Measurements from ENCODE around the gene ERC1. TPM values are rescaled to one million over a fixed set of nuclear protein-coding genes. Genes with fewer than 3 reads are reported as not detected.

ERC1 gene
- total RNA-seq, 4 donors from 2014 or later: 28.9 to 106 (median 43.6) TPM

GRCh38 chr12:1502831-1503230, 511.8 kb downstream of the ERC1 start:
- intact Hi-C loops (cut with DNase I; ENCODE audit: low total_unique reads): no loop called here
- H3K27ac ChIP-seq: no peak overlapping the region
- no peaks in the 10 kb centered on the region for H3K27me3 ChIP-seq
- H3K36me3 ChIP-seq: no peaks in the 10 kb centered on the region
- no peak overlapping the region for H3K4me3 ChIP-seq
- no peaks in the 10 kb centered on the region for H3K9me3 ChIP-seq
- TF ChIP-seq POLR2A (IDR thresholded peaks at IDR 0.05) (no peak), CTCF (IDR thresholded peaks at IDR 0.05) (peak in 2 of 4 experiments; percentile 4 to 12)
- no peak for DNase-seq
- peaks cover 0 to 4% of the 10 kb centered on the region in 2 donors for H3K4me1 ChIP-seq

DNA sequence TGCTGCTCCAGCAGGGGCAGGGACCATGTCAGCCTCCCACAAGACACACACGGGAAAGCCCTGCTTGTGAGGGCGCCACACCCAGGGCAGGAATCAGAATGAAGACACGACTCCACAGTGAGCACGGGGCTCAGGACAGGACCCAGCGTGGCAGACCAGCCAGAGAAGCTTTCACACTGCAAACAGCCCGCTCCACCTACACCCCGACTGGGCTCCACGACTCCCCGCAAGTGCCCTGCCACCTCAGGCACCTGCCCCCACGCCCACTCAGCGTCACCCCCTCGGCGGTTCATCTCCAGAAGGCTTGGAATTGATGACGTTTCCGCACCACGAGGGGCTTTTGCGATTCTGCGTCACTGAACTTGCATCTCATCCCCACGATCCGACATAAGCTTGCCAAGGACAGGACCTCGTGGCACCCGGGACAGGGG, 512.3 kb downstream of the ERC1 start:
- intact Hi-C loops (cut with DNase I; ENCODE audit: low total_unique reads): no loop called here

GRCh38 chr12:1504304-1504894, 513.4 kb downstream of the ERC1 start:
- TF ChIP-seq CTCF (IDR thresholded peaks at IDR 0.05) (no peak), POLR2A (IDR thresholded peaks at IDR 0.05) (no peak)
- no peak overlapping the region for H3K27ac ChIP-seq
- H3K4me1 ChIP-seq: peaks cover 0 to 4% of the 10 kb centered on the region in 2 donors
- H3K36me3 ChIP-seq: no peaks in the 10 kb centered on the region
- no peaks in the 10 kb centered on the region for H3K27me3 ChIP-seq
- intact Hi-C loops (cut with DNase I; ENCODE audit: low total_unique reads): no loop called here
- H3K4me3 ChIP-seq: no peak overlapping the region
- DNase-seq: no peak
- no peaks in the 10 kb centered on the region for H3K9me3 ChIP-seq

More for the DNA sequence above, 512.3 kb downstream of the ERC1 start:
- TF ChIP-seq POLR2A (IDR thresholded peaks at IDR 0.05): no peak
- TF ChIP-seq CTCF (IDR thresholded peaks at IDR 0.05): no peak
- Histone ChIP-seq H3K4me1 (peaks cover 0 to 4% of the 10 kb centered on the region in 2 donors), H3K9me3 (no peaks in the 10 kb centered on the region), H3K27me3 (no peaks in the 10 kb centered on the region), H3K4me3 (no peak overlapping the region), H3K36me3 (no peaks in the 10 kb centered on the region), H3K27ac (no peak overlapping the region)
- DNase-seq: no peak

GRCh38 chr12:1504895-1505311, 513.9 kb downstream of the ERC1 start:
- Histone ChIP-seq H3K27ac (no peak overlapping the region), H3K36me3 (no peaks in the 10 kb centered on the region), H3K4me1 (peaks cover 0 to 4% of the 10 kb centered on the region in 2 donors), H3K27me3 (no peaks in the 10 kb centered on the region), H3K4me3 (no peak overlapping the region), H3K9me3 (no peaks in the 10 kb centered on the region)
- no peak for TF ChIP-seq POLR2A (IDR thresholded peaks at IDR 0.05)
- TF ChIP-seq CTCF (IDR thresholded peaks at IDR 0.05): no peak
- intact Hi-C loops (cut with DNase I; ENCODE audit: low total_unique reads): no loop called here
- DNase-seq: no peak

- intact Hi-C loops (cut with DNase I; ENCODE audit: low total_unique reads): no loop called here
- H3K4me1 ChIP-seq: peaks cover 0 to 4% of the 10 kb centered on the region in 2 donors
- TF ChIP-seq POLR2A (IDR thresholded peaks at IDR 0.05): no peak
- TF ChIP-seq CTCF (IDR thresholded peaks at IDR 0.05): no peak
These were observed 514.6 kb downstream of the ERC1 start for GRCh38 chr12:1505576-1505975.

More at GRCh38 chr12:1505576-1505975, 514.6 kb downstream of the ERC1 start:
- no peak overlapping the region for H3K27ac ChIP-seq
- DNase-seq: no peak
- H3K4me3 ChIP-seq: no peak overlapping the region
- H3K36me3 ChIP-seq: no peaks in the 10 kb centered on the region
- H3K27me3 ChIP-seq: no peaks in the 10 kb centered on the region
- H3K9me3 ChIP-seq: no peaks in the 10 kb centered on the region

All from uterus (tissue), 4 donors.